GM13977 (cell line): ENCODE data around the gene C10orf67.

ENCODE experiments used
- DNase-seq: peaks from one replicate; pipeline ENCODE4 v3.0.0; 2012; ENCODE audit warnings: low spot score
- CTCF ChIP-seq: IDR thresholded peaks from 2 replicates; pipeline ENCODE4 v1.5.1; 2012; ENCODE audit warnings: mild to moderate bottlenecking, control low read depth; ENCODE audit not compliant: insufficient read depth; ENCODE audit errors: extremely low read depth, missing control alignments
- in situ Hi-C: fragments of 300-500 bp; cut with MboI; formaldehyde crosslinking; loops from one replicate; pipeline ENCODE4 v1.12.0; 2022; ENCODE audit warnings: low sequenced_read_pairs, low pct_unique_long_range_greater_than_20kb, mixed read lengths, inconsistent platforms; ENCODE audit not compliant: unreplicated experiment

C10orf67 gene

GRCh38 chr10:23340354-23340753, 4.2 kb downstream of the C10orf67 start:
- no peak for DNase-seq
- no peak for TF ChIP-seq CTCF
- in situ Hi-C loops = no loop called here

- in situ Hi-C loops = no loop called here
- no peak for DNase-seq
- TF ChIP-seq CTCF = no peak
These were observed 5.7 kb downstream of the C10orf67 start for GRCh38 chr10:23338886-23339285.

- no peak for TF ChIP-seq CTCF
- no peak for DNase-seq
- in situ Hi-C loops = no loop called here
These were observed 6.3 kb downstream of the C10orf67 start for GRCh38 chr10:23338155-23338828.

- no peak for DNase-seq
- in situ Hi-C loops = no loop called here
- no peak for TF ChIP-seq CTCF
These were observed 7.0 kb downstream of the C10orf67 start for GRCh38 chr10:23337616-23338015.

- DNase-seq = no peak
- TF ChIP-seq CTCF = no peak
- in situ Hi-C loops = no loop called here
These were observed 12.9 kb downstream of the C10orf67 start for GRCh38 chr10:23331567-23332301.

- DNase-seq = no peak
- TF ChIP-seq CTCF = no peak
- in situ Hi-C loops = no loop called here
These were observed 13.6 kb downstream of the C10orf67 start for GRCh38 chr10:23330948-23331347.
